Liver (tissue), 3 donors: ENCODE data around the gene TMEM170B.

ENCODE experiments used
- CTCF ChIP-seq: fragments of 150-350 bp; IDR thresholded peaks from 2 replicates; pipeline ENCODE4 v1.5.1; 2017; ENCODE audit warnings: improper control_type of control experiment, low read depth, low read length; ENCODE audit not compliant: missing input control
- EGR1 ChIP-seq, 2 donors: IDR thresholded peaks; 2 replicates each; pipeline ENCODE4 v1.6.1; 2016 to 2018; ENCODE audit warnings: antibody characterized with exemption in 2 of 2, low read depth in 2 of 2
- GABPA ChIP-seq, 2 donors: IDR thresholded peaks in 1 of 2; conservative IDR thresholded peaks in 1 of 2; 2 replicates each; pipeline ENCODE4 v1.6.1; 2016; ENCODE audit warnings: antibody characterized with exemption in 2 of 2, mild to moderate bottlenecking in 1 of 2, moderate library complexity in 1 of 2
- RAD21 ChIP-seq, 2 donors: IDR thresholded peaks; 2 replicates each; pipeline ENCODE4 v1.6.1; 2016; ENCODE audit warnings: antibody characterized with exemption in 2 of 2, mild to moderate bottlenecking in 2 of 2
- TAF1 ChIP-seq: conservative IDR thresholded peaks from 2 replicates; pipeline ENCODE4 v1.6.1; 2016; ENCODE audit warnings: antibody characterized with exemption, mild to moderate bottlenecking
- donor health status: healthy.
- donor health status: healthy.

GRCh38 chr6:11537229-11538051, at the start of gene TMEM170B:
- TF ChIP-seq CTCF (no peak), EGR1 (IDR thresholded peaks at IDR 0.05; ENCODE audit: low read depth in 2 of 2) (peak; percentile 27 to 81), GABPA (IDR thresholded peaks at IDR 0.05 in 1 of 2, conservative IDR thresholded peaks at IDR 0.05 in 1 of 2) (no peak), TAF1 (no peak), RAD21 (IDR thresholded peaks at IDR 0.05) (no peak)
